ENCODE measurements around the gene CKMT2. TPM values are rescaled to one million over a fixed set of nuclear protein-coding genes. Genes with fewer than 3 reads are reported as not detected.

CKMT2 gene
- total RNA-seq = 0.78 and 2.9 TPM in 2 replicates

DNA sequence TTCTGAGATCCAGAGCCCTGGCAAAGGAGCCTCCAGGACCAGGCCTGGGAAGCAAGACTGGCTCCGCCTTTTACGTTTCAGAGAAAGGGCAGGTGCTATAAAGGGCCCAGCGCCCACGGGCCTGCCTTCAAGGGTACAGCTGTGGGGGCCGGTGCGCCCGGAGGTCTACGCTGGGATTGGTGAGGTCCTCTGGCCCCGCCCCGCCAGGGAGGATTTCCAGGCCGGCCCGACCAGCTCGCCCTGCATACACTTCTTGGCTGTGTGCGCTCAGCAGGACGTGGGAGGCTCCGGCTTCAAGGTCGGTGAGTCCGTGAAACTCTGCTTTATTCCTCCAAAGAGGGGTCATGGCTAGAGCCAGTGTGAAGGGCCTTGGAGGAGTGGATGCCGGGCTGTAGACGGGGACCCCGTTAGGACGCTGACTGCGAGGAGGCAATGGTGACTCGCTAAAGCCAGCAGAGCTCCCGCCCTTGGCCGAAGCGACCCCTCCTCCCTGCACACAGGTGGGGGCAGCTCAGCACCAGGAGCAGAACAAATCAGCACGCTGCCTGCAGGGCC, at the start of gene CKMT2:
Gene CKMT2 (plus strand): TSS at position 243 of the 555 bp plus-strand sequence. CDS start 17,811 bp downstream, outside the sequence.

GRCh38 chr5:81301271-81302015, 68.3 kb downstream of the CKMT2 start, which contains the start of gene ZCCHC9:
TSS of gene ZCCHC9 (plus strand) at chr5:81301587. CDS start at chr5:81304758, 3,171 bp downstream.

Small RNA genes lying within 50 kb of the gene (small RNA-seq; reads per million reads assigned to genes)
- gene AC026436.1 = not detected

Other genes starting within 250 kb of the CKMT2 start
- 20.9 and 24.2 TPM in 2 replicates for gene ZCCHC9, start 68.3 kb downstream of the CKMT2 start, total RNA-seq
- not detected in 2 replicates for gene ACOT12, start 160.8 kb downstream of the CKMT2 start, total RNA-seq